Bronchial epithelial cell (primary cell): ENCODE results near the gene CPD. TPM values are rescaled to one million over a fixed set of nuclear protein-coding genes. Genes with fewer than 3 reads are reported as not detected.

Source experiments
- DNase-seq: peaks from one replicate; pipeline ENCODE4 v3.0.0-alpha.2; 2010; ENCODE audit warnings: low read depth
- FAIRE-seq: peaks from 2 replicates; lab custom pipeline; 2011; peaks lifted over from hg19 to GRCh38; lab: Jason Lieb, UNC
- H3K27me3 ChIP-seq: 2 replicates; pipeline ENCODE4 v1.5.1; 2011; ENCODE audit warnings: low read length; ENCODE audit not compliant: control insufficient read depth, insufficient read depth
- H3K36me3 ChIP-seq: 2 replicates; pipeline ENCODE4 v1.5.1; 2011; ENCODE audit warnings: low read length; ENCODE audit not compliant: control insufficient read depth, insufficient read depth
- H3K4me3 ChIP-seq: 2 replicates; pipeline ENCODE4 v1.5.1; 2011; ENCODE audit warnings: mild to moderate bottlenecking, low read depth, low read length, control low read depth
- total RNA-seq: library from RNA; depleted of rRNA; stranded (reverse); fragments of >200 nt; gene quantifications from 2 replicates; pipeline ENCODE4 v1.2.1, GENCODE V29; 2014
- TF ChIP-seq, protein P1 (sequence below): IDR thresholded peaks from 2 replicates; pipeline ENCODE4 v1.5.1; 2011; ENCODE audit warnings: mild to moderate bottlenecking, moderate library complexity, low read length, control low read depth, inconsistent platforms; ENCODE audit not compliant: insufficient read depth, severe bottlenecking

Gene CPD
- total RNA-seq, 1 donor from 2014 or later: 164 TPM

DNA sequence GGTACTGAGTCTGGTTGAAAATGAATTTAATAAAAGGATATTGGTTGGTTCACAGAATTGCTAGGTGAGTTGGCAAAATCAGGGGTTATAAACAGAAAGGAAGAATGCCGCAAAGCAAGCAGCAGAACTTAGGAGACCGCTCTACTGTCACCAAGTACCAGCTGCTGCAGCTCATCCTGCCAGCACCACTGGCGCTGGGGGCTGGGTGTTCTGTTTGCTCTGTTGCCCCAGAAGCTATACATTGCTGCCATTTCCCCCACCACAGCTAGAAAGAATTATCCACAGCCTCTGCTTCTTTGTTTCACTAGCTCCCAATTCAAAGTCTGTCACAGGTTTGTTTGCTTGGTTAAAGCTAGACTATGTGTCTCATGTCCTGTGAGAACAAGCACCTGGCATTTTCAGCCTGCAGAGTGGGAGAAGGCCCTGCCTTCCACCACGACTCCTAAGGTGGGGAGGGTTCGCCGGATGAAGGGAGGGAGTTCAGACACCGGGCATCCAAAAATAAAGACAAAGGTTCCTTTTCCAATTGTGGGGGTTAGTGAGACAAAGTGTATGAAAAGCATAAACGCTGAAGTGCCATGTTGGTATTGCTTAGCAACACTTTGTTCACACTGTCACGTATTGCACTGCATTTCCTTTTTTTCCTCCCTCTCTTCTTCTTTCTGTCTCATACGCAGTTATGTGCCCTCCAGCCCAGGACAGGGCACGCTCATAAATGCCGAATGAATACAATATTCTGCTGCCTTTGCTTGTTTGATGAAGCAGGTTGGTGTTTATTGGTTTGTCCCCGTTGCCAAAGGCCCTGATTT is 9.6 kb upstream of the CPD start:
- TF ChIP-seq, protein P1, sequence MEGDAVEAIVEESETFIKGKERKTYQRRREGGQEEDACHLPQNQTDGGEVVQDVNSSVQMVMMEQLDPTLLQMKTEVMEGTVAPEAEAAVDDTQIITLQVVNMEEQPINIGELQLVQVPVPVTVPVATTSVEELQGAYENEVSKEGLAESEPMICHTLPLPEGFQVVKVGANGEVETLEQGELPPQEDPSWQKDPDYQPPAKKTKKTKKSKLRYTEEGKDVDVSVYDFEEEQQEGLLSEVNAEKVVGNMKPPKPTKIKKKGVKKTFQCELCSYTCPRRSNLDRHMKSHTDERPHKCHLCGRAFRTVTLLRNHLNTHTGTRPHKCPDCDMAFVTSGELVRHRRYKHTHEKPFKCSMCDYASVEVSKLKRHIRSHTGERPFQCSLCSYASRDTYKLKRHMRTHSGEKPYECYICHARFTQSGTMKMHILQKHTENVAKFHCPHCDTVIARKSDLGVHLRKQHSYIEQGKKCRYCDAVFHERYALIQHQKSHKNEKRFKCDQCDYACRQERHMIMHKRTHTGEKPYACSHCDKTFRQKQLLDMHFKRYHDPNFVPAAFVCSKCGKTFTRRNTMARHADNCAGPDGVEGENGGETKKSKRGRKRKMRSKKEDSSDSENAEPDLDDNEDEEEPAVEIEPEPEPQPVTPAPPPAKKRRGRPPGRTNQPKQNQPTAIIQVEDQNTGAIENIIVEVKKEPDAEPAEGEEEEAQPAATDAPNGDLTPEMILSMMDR: no peak
- H3K4me3 ChIP-seq: no peak overlapping the region
- DNase-seq (no peak), FAIRE-seq (no peak)
- no peaks in the 10 kb centered on the region for H3K27me3 ChIP-seq
- no peaks in the 10 kb centered on the region for H3K36me3 ChIP-seq

DNA sequence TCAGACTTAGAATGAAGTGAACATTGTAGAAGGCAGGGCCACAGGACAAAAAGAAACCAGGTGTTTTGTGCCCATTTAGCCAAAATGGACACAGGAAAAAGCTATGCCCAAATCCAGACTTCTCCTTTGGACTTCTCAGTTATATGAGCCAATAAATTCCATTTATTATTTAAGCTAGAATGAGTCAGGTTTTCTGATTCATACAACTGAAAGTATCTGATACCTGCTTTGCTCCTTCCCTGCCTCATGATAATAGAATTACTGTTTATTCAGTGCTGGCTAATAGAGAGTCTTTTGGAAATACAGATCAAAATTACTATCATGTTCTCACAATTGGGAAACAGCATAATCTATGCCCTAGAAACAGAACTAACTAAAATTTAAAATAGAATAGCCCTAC is 8.7 kb upstream of the CPD start:
- DNase-seq (peak; percentile 92), FAIRE-seq (no peak)
- TF ChIP-seq, protein P1: no peak

DNA sequence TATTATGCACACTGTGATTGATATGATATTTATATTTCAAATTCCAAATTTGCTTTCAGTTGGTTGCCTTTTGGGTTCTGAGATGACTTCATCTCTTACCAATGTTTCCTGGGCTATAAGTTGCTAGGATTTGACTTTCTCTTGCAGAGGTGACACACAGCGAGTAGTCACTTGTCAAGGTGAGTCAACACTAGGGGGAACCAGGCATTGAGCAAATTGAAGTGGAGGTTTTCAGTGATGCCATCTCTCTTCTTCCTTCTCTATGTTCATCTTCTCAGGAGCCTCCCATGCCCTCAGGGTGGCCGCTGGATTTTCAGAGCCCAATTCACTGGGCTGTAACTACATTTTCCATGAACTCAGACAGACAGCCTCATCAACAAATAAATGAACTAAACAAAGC is 6.0 kb upstream of the CPD start:
- H3K36me3 ChIP-seq: no peaks in the 10 kb centered on the region
- no peak overlapping the region for H3K4me3 ChIP-seq
- H3K27me3 ChIP-seq: no peaks in the 10 kb centered on the region
- DNase-seq (peak; percentile 97), FAIRE-seq (peak; percentile 40)
- TF ChIP-seq, protein P1: peak; percentile 30

More for the DNA sequence above, 8.7 kb upstream of the CPD start:
- H3K27me3 ChIP-seq: no peaks in the 10 kb centered on the region
- H3K36me3 ChIP-seq: no peaks in the 10 kb centered on the region
- H3K4me3 ChIP-seq: no peak overlapping the region

GRCh38 chr17:30375661-30376060 is 3.1 kb upstream of the CPD start:
- Histone ChIP-seq H3K4me3 (no peak overlapping the region), H3K36me3 (no peaks in the 10 kb centered on the region), H3K27me3 (no peaks in the 10 kb centered on the region)
- DNase-seq: no peak
- TF ChIP-seq, protein P1: no peak
- FAIRE-seq: no peak

- FAIRE-seq (no peak), DNase-seq (no peak)
- TF ChIP-seq, protein P1: no peak
- Histone ChIP-seq H3K36me3 (no peaks in the 10 kb centered on the region), H3K4me3 (no peak overlapping the region), H3K27me3 (no peaks in the 10 kb centered on the region)
Observed at GRCh38 chr17:30376621-30377452, 1.9 kb upstream of the CPD start.
